HepG2 (cell line): ENCODE measurements around the gene CNFN. TPM values are rescaled to one million over a fixed set of nuclear protein-coding genes. Genes with fewer than 3 reads are reported as not detected.

Experiments used
- ATAC-seq: fragments of 200-7000 bp; cut with Tn5 transposase; 3 replicates; pipeline ENCODE4 v1.9.1; 2020; ENCODE audit warnings: mild to moderate bottlenecking, moderate library complexity
- BruUV-seq: library from RNA; stranded (reverse); fragments of 400-500 nt; replicated peaks from 2 replicates; lab custom pipeline; 2021; lab: Mats Ljungman, UMichigan
- CTCF ChIA-PET: fragments of 300-600 bp; formaldehyde crosslinking; extraction: SDS; loops from one replicate; lab custom pipeline; 2021; ENCODE audit warnings: low total read pairs, inconsistent platforms, low intra/inter-chr PET ratio; lab: Yijun Ruan, JAX
- POLR2A ChIA-PET: fragments of 350-600 bp; sonication (Branson Sonifier 250); formaldehyde crosslinking; loops from one replicate; lab custom pipeline; 2020; ENCODE audit warnings: antibody characterized with exemption, inconsistent platforms; lab: Yijun Ruan, JAX
- DNase-seq: peaks from one replicate; pipeline ENCODE4 v3.0.0-alpha.2; 2015; ENCODE audit warnings: low spot score
- FAIRE-seq: peaks from 3 replicates; lab custom pipeline; 2011; peaks lifted over from hg19 to GRCh38; lab: Jason Lieb, UNC
- H2AFZ ChIP-seq: one replicate; pipeline ENCODE4 v1.6.1; 2011; ENCODE audit warnings: low read length, inconsistent platforms
- H3K27ac ChIP-seq: fragments of 300-600 bp; 3 replicates; pipeline ENCODE4 v1.8.0; 2011; ENCODE audit warnings: mixed run types, mild to moderate bottlenecking, mixed read lengths, low read length, inconsistent platforms; ENCODE audit not compliant: insufficient read depth; ENCODE audit errors: extremely low read length
- H3K27me3 ChIP-seq, 2 experiments: fragments of 200-600 bp in 1 of 2; 2 replicates in 1 of 2; 3 replicates in 1 of 2; pipeline versions ENCODE4 v1.6.0 to v1.8.0; 2011; ENCODE audit warnings: low read length in 2 of 2, mild to moderate bottlenecking in 2 of 2, moderate library complexity in 2 of 2, inconsistent platforms in 1 of 2; ENCODE audit not compliant: insufficient read depth in 2 of 2, control insufficient read depth in 1 of 2
- H3K36me3 ChIP-seq, 2 experiments: fragments of 200-600 bp in 1 of 2; replicated peaks in 1 of 2; 2 replicates in 1 of 2; 3 replicates in 1 of 2; pipeline versions ENCODE4 v1.5.1 to v1.8.0; 2011; ENCODE audit warnings: low read length in 2 of 2, inconsistent platforms in 1 of 2; ENCODE audit not compliant: insufficient read depth in 2 of 2, control insufficient read depth in 1 of 2
- H3K4me1 ChIP-seq: 2 replicates; pipeline ENCODE4 v1.5.1; 2012; ENCODE audit warnings: low read length, inconsistent platforms; ENCODE audit not compliant: insufficient read depth
- H3K4me2 ChIP-seq: 2 replicates; pipeline ENCODE4 v1.6.0; 2011; ENCODE audit warnings: low read depth, low read length, inconsistent platforms
- H3K4me3 ChIP-seq, 3 experiments: fragments of 200-600 bp in 1 of 3; sonication (generic), shearing (Covaris generic) in 1 of 3; replicated peaks in 1 of 3; 2 replicates each; pipeline ENCODE4 v1.5.1; 2011 to 2016; ENCODE audit warnings: low read length in 3 of 3, inconsistent platforms in 2 of 3, low read depth in 2 of 3, mild to moderate bottlenecking in 2 of 3, control low read depth in 1 of 3, mixed read lengths in 1 of 3; ENCODE audit not compliant: insufficient read depth in 1 of 3
- H3K79me2 ChIP-seq: one replicate; pipeline ENCODE4 v1.6.1; 2011; ENCODE audit warnings: low read length, inconsistent platforms; ENCODE audit not compliant: insufficient read depth
- H3K9ac ChIP-seq: 2 replicates; pipeline ENCODE4 v1.6.0; 2011; ENCODE audit warnings: mild to moderate bottlenecking, low read depth, low read length, inconsistent platforms; ENCODE audit not compliant: insufficient read depth
- H3K9me3 ChIP-seq: 2 replicates; pipeline ENCODE4 v1.5.1; 2012; ENCODE audit warnings: mild to moderate bottlenecking, low read length
- H4K20me1 ChIP-seq: 2 replicates; pipeline ENCODE4 v1.6.0; 2011; ENCODE audit warnings: inconsistent platforms, mild to moderate bottlenecking, low read length, moderate library complexity; ENCODE audit not compliant: insufficient read depth
- RARA ChIP-seq: IDR thresholded peaks from 2 replicates; pipeline ENCODE4 v1.6.1; 2016; ENCODE audit warnings: missing genetic modification reagents, missing compliant biosample characterization
- RFX3 ChIP-seq: IDR thresholded peaks from 2 replicates; pipeline ENCODE4 v1.6.1; 2016; ENCODE audit warnings: missing biosample characterization, missing genetic modification reagents
- TAF1 ChIP-seq: sonication (generic); formaldehyde crosslinking; IDR thresholded peaks from 2 replicates; pipeline ENCODE4 v1.4.0; 2020; ENCODE audit warnings: missing genetic modification reagents
- TP53 ChIP-seq: sonication (generic); formaldehyde crosslinking; conservative IDR thresholded peaks from 2 replicates; pipeline ENCODE4 v1.4.0; 2020; ENCODE audit warnings: missing genetic modification reagents
- ZNF235 ChIP-seq: sonication (generic); formaldehyde crosslinking; IDR thresholded peaks from 2 replicates; pipeline ENCODE4 v1.8.1; 2023; ENCODE audit warnings: mild to moderate bottlenecking, missing genetic modification reagents, borderline replicate concordance
- WGBS: methylation state at CpG from one replicate; pipeline ENCODE4 v1.1.6; 2017; ENCODE audit warnings: low lambda C conversion rate; 5-methylcytosine and 5-hydroxymethylcytosine counted together
- in situ Hi-C: cut with HindIII; loops from 2 replicates; pipeline ENCODE4 v1.10.0; 2017; ENCODE audit warnings: low pct_unique_long_range_greater_than_20kb; ENCODE audit not compliant: extremely low pct_ligation_motif_present
- intact Hi-C: fragments of 100-400 bp; cut with micrococcal nuclease; formaldehyde crosslinking; loops from one replicate; pipeline ENCODE4 v1.10.0; 2022; ENCODE audit not compliant: unreplicated experiment
- polyA plus RNA-seq, 8 experiments: library from polyadenylated mRNA; depleted of rRNA in 3 of 8; stranded (reverse) in 7 of 8; unstranded in 1 of 8; fragments of >200 nt; fragmentation: Illumina TruSeq in 4 of 8; extraction: Trizol in 4 of 8; gene quantifications; 2 replicates each; pipeline versions ENCODE4 v1.2.1 to v1.2.3, GENCODE V29; 2011 to 2016; ENCODE audit warnings: low read depth in 4 of 8, missing spikeins in 1 of 8, mixed read lengths in 1 of 8; ENCODE audit not compliant: insufficient read depth in 1 of 8
- total RNA-seq, 5 experiments: library from RNA; depleted of rRNA; stranded (reverse); fragments of >200 nt; fragmentation: Illumina TruSeq; extraction: Trizol; gene quantifications; 2 replicates each; pipeline ENCODE4 v1.2.3, GENCODE V29; 2016; ENCODE audit warnings: low read depth in 1 of 5
- TF ChIP-seq, protein P1 (sequence below): sonication (generic); formaldehyde crosslinking; IDR thresholded peaks from 2 replicates; pipeline ENCODE4 v1.4.0; 2020; ENCODE audit warnings: mild to moderate bottlenecking, missing genetic modification reagents

Gene CNFN
- total and polyA plus RNA-seq, 2 of the 13 experiments (the other 11 are each of a cell fraction or from before 2014, with no cell fraction given): 0.35 to 1.1 TPM

DNA sequence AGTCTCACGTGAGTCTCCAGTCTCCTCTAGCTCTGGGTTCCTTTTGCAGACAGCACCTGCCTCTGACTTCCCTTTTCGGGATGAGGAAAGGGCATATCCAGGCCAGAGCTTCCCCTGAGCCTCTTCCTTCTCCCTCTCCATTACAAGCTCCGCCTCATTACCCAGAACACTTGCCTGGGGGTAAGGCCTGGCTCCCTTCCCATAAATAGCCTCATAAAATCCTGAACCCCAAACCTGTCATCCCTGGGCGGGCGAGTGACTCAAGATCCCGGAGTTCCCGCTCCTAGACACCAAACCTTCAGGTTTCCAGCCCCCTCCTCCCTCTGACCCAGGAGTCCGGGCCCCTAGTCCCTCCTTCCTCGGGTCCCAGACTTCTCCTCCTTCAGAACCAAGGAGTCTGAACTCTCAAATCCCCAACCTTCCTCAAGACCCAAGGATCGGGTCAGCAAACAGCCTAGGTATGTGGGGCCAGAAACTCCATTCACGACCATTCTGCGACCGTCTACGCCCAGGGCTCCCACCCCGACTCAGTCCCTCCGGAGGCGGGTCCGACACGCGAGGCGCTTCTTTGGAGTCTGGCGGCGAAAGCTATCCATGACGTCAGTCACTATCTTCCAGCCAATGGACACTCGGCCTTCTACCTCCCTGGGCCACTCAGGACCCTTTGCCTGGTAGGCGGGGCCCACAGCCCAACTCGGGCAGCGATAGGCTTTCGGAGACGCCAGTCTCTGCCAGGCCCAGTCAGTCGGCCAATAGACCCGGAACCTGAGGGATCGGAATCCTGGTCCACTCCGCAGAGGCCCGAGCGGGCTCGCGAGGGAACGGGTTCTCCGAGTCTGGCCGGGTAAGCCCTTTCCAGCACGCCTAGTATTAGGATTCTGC is 6.5 kb upstream of the CNFN start (continued):
- no peak for TF ChIP-seq ZNF235
- TF ChIP-seq TAF1 (CRISPR knock-in tag): no peak

DNA sequence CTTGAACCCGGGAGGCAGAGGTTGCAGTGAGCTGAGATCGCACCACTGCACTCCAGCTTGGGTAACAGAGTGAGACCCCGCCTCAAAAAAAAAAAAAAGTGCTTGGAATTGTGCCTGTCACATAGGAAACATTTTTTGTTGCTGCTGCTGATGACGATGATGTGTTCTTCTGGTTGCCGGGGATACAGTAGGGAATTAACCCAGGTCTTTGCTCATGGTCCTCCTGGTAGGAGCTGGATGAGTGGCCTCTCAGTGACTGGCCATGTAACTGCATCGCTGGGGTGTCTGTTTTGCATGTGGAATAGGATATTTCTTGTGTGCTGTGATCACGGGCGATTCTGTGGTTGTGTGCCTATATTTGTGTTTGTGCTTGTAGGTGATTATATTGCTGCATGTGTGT is 4.7 kb upstream of the CNFN start:
- no TSS peak for BruUV-seq
- no peaks in the 10 kb centered on the region for H3K9me3 ChIP-seq
- no peak overlapping the region for H3K9ac ChIP-seq
- POLR2A ChIA-PET: no interaction called here
- in situ Hi-C loops: no loop called here
- FAIRE-seq (no peak), DNase-seq (no peak), ATAC-seq (no peak)
- H3K4me3 ChIP-seq: no peak overlapping the region
- H2AFZ ChIP-seq: no peak overlapping the region
- TF ChIP-seq TP53 (CRISPR knock-in tag): no peak
- no peak for TF ChIP-seq RARA
- TF ChIP-seq, protein P1, sequence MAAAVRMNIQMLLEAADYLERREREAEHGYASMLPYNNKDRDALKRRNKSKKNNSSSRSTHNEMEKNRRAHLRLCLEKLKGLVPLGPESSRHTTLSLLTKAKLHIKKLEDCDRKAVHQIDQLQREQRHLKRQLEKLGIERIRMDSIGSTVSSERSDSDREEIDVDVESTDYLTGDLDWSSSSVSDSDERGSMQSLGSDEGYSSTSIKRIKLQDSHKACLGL: no peak
- no peak for TF ChIP-seq RFX3 (CRISPR knock-in tag)
- CTCF ChIA-PET: no interaction called here
- H3K4me1 ChIP-seq: peaks cover 6% of the 10 kb centered on the region; the same call in 1 of the 2 replicates
- no peak overlapping the region for H3K27ac ChIP-seq
- no peak overlapping the region for H3K4me2 ChIP-seq
- H3K36me3 ChIP-seq: no peaks in the 10 kb centered on the region
- no peaks in the 10 kb centered on the region for H4K20me1 ChIP-seq
- intact Hi-C loops: no loop called here
- no peaks in the 10 kb centered on the region for H3K79me2 ChIP-seq
- WGBS: 17% methylated on average over 5 of the region's 8 CpGs
- peaks cover 8 to 47% of the 10 kb centered on the region in 2 experiments; a peak in 4 of 5 replicates for H3K27me3 ChIP-seq
